ENCODE measurements around the gene ERN1.
A peak's percentile ranks its signal among the peaks of the same experiment; 100 is the strongest.

ERN1 gene

DNA sequence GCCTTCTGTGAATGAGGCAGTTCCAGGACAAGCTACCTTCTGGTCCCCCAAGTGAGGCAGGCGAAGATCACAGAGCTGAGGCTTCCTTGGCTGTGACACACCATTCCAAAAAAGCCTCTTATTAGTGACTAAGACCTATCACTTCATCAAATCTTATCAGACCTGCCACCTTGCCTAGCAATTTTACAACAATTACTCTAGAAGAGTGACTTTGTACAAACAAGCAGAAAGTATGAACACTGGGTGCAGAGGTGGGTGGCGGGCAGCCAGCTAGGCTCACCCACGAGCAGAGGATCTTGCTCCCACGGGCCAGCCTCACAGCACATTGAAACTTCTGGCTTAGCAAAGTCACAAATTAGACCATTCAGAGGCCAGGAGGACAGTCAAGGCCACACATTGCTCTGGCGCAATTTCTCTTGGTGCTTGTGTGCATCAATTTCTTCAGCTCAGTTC is 107.3 kb downstream of the ERN1 start:
- TF ChIP-seq GATA2 (IDR thresholded peaks at IDR 0.05; ENCODE audit: low read depth, low read length), result no peak
- no peak for TF ChIP-seq GATA3 (IDR thresholded peaks at IDR 0.05; ENCODE audit: low read depth, low read length)

DNA sequence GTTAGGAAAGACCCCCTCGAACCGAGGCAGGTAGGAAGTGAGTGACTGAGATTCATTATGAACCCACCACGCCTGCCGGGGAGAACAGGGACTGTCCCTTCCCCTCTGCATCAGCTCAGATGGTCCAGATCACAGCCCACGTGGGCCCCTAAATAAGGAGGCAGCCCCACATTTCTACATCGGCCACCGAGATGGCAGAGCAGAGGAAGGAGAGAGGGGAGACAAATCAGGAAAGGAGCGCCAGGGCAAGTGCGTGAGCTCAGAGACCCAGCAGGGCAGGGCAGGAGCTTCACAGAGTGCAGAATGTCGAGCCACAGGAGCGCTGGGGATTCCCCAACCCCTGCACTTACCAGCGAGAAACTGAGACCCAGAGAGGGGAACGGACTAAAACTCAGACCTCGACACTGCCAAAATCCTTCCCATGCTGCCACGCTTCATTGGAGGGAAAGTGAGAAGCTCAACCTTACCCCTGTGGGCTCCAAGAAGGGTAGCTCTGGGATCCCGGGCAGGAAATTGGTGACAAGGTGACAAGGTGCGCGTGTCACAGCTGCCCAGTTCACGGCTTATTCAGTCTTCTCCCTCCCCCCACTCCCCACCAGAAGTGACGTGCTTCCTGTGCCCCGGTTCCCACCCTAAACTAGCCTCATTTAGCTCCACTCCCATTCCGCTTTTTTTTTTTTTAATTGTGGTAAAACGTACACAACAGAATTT is 109.7 kb downstream of the ERN1 start, which contains the start of gene ICAM2:
TSS of gene ICAM2 (minus strand) at position 578 of the 711 bp plus-strand sequence. CDS start 13,942 bp downstream, outside the sequence.
- TF ChIP-seq GATA2 (IDR thresholded peaks at IDR 0.05; ENCODE audit: low read depth, low read length) (no peak), GATA3 (IDR thresholded peaks at IDR 0.05; ENCODE audit: low read depth, low read length) (no peak)

DNA sequence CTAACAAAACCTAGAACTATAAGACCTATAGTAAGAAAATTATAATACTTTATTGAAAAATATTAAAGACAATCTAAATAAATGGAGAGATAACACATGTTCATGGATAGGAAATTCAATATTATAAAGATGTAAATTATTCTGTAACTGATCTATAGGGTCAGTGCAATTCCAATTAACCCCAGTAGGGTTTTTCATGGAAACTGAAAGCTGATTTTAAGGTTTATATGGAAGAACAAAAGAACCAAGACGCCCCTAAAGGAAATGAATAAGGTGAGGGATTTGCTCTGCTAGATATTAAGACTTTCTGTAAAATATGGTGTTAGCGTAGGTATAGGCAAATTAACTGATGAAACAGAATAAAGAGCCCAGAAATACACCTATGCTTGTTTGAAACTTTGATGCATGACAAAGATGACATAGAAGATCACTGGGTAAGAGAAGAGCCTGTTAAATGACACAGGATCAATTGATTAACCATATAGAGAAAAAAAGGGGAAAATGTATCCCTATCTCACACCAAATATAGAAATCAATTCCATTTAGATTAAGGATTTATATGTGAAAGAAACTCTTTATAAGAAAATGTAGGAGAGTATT is 112.5 kb downstream of the ERN1 start:
- TF ChIP-seq GATA2 (IDR thresholded peaks at IDR 0.05; ENCODE audit: low read depth, low read length), result no peak
- no peak for TF ChIP-seq GATA3 (IDR thresholded peaks at IDR 0.05; ENCODE audit: low read depth, low read length)

DNA sequence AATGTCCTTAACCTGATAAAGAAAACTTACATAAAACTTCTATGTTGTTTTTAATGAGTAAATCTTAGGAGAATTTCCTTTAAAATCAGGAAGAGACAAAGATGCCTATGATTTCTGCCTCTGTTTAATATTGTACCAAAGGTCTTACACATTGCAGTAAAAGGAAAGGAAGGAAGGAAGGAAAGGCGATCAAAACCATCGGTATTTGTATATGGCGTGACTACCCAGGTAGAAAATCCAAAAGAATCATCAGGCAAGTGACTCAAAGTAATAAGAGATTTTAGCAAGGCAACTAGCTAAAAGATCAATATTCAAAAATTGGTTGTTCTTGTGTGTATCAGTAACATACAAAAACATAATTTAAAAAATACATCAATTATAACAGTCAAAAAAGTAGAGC is 113.0 kb downstream of the ERN1 start:
- no peak for TF ChIP-seq GATA2 (IDR thresholded peaks at IDR 0.05; ENCODE audit: low read depth, low read length)
- no peak for TF ChIP-seq GATA3 (IDR thresholded peaks at IDR 0.05; ENCODE audit: low read depth, low read length)

DNA sequence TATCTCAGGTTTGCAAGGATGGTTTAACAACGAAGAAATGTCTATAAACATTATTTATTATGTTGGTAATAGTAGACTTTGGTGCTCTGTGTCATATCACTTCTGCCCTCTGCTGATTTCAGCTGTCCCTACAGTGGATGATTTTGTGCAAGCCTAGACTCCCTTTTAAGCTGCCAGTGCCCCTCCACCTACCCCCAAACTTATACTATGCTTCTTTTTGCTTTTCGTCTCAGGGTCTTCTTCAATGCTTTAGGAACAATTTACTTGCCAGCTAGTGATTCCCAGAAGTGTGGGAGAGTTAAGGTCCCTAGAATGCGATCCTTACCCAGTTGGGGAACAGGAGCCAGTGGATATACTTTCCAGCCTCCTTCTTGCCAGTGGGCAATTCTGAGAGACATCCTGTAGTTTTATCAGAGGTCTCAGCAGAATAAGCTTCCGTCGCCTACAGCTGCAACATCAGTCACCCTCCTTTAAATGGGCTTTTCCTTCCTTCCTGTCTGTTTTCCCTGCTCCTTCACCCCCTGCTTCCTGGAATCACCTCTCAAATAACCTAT is 113.6 kb downstream of the ERN1 start:
- no peak for TF ChIP-seq GATA2 (IDR thresholded peaks at IDR 0.05; ENCODE audit: low read depth, low read length)
- no peak for TF ChIP-seq GATA3 (IDR thresholded peaks at IDR 0.05; ENCODE audit: low read depth, low read length)

DNA sequence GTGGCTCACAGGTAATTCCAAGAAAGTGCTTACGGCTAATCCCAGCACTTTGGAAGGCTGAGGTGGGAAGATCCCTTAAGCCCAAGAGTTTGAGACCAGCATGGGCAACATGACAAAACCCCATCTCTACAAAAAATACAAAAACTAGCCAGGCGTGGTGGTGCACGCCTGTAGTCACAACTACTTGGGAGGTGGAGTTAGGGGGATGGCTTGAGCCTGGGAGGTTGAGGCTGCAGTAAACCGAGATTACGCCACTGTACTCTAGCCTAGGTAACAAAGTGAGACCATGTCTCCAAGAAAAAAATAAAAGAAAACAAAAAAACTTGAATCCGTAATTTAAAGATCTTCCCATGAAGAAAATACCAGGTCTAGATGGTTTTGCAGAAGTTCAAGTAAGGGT is 114.5 kb downstream of the ERN1 start:
- no peak for TF ChIP-seq GATA2 (IDR thresholded peaks at IDR 0.05; ENCODE audit: low read depth, low read length)
- no peak for TF ChIP-seq GATA3 (IDR thresholded peaks at IDR 0.05; ENCODE audit: low read depth, low read length)

DNA sequence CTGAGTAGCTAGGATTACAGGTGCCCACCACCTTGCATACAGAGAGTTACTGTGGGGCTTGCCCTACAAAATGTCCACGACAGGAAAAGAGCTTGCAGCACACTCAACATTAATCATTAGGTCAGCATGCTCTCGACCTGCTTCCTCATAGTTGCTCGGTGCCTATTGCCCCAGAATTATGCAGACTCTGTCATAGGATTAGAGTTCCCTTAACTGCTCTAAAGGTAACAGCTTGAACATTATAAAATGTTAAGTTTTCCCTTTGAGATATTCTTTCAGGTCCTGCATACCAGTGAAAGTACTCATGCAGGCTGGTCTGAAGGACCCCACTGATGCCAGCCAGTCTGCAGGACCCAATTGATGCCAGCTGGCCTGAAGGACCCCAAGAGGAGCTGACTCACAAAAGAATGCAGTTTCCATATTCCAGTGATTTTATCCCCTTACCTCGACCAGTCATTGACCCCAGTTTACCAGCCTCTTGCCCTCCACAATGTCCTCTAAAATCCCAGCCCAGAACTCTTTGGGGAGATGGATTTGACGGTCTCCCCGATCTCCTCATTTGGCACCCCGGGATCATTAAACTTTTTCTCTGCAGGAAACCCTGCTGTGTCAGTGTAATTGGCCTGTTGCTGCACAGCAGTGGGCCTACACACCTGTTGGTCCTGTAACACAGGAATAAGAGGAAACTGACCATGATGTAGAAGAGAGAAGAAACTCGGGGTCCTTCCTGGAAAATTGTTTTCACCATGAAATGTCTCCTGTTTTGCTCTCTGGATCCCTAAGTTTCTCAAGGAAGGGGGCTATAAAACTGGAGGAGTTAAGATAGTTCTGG is 120.2 kb downstream of the ERN1 start:
- no peak for TF ChIP-seq GATA2 (IDR thresholded peaks at IDR 0.05; ENCODE audit: low read depth, low read length)
- no peak for TF ChIP-seq GATA3 (IDR thresholded peaks at IDR 0.05; ENCODE audit: low read depth, low read length)

DNA sequence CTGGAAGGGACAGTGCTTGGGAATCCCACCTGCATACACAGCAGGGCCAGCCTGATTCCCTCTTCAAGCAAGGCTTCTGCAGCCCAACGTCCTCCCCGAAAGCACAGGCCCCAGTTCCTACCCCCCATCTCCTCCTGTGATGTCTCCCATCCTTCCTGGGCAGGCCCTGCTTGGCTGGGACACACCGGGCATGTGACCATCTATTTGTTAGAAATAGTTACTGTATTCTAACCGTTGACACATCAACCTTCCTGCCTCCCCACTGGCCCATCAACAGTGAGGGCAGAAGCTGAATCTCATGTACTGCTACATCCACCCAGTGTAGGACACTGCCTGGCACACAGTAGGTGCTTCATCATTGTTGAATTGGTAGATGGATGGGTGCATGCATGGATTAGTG is 121.1 kb downstream of the ERN1 start:
- TF ChIP-seq GATA2 (IDR thresholded peaks at IDR 0.05; ENCODE audit: low read depth, low read length), result no peak
- TF ChIP-seq GATA3 (IDR thresholded peaks at IDR 0.05; ENCODE audit: low read depth, low read length), result no peak

DNA sequence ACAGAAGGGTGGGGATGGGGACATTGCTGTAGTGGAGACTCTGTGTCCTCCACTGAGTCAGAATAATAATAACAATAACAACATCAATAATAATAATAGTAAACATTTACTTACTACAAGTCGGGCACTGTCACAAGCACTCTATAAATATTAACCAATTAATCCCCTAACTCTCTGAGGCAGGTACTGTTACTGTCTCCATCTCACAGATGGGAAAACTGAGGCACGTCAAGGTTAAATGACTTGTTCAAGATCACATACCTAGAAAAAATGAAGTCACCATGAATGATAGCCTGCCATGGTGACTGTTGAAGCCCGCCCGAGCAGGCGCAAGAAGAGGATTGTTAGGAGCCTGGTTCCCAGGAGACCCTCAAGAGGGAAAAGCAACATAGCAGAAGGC is 121.6 kb downstream of the ERN1 start:
- TF ChIP-seq GATA2 (IDR thresholded peaks at IDR 0.05; ENCODE audit: low read depth, low read length) (no peak), GATA3 (IDR thresholded peaks at IDR 0.05; ENCODE audit: low read depth, low read length) (no peak)

DNA sequence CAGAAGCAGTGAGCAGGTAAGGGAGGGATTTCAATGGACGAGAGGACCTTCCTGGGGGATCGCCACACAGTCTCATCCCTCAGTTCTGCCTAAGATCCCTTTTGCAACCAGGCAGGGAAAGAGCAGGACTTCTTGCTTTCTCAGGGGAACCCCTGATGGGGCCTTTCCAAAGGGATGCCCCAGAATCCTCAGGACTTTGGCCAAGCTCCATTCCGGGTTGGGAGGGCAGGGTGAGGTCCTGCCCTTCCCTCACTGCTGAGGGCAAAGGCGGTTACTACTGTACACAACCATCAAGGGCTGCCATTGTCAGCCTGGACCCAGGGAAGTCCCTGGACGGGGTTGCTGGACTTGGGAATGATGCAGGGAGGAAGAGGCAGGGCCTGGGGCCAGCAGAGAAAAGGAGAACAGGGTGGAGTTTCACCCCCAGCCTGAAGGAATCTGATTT is 122.1 kb downstream of the ERN1 start:
- TF ChIP-seq GATA3 (IDR thresholded peaks at IDR 0.05; ENCODE audit: low read depth, low read length) (no peak), GATA2 (IDR thresholded peaks at IDR 0.05; ENCODE audit: low read depth, low read length) (no peak)

DNA sequence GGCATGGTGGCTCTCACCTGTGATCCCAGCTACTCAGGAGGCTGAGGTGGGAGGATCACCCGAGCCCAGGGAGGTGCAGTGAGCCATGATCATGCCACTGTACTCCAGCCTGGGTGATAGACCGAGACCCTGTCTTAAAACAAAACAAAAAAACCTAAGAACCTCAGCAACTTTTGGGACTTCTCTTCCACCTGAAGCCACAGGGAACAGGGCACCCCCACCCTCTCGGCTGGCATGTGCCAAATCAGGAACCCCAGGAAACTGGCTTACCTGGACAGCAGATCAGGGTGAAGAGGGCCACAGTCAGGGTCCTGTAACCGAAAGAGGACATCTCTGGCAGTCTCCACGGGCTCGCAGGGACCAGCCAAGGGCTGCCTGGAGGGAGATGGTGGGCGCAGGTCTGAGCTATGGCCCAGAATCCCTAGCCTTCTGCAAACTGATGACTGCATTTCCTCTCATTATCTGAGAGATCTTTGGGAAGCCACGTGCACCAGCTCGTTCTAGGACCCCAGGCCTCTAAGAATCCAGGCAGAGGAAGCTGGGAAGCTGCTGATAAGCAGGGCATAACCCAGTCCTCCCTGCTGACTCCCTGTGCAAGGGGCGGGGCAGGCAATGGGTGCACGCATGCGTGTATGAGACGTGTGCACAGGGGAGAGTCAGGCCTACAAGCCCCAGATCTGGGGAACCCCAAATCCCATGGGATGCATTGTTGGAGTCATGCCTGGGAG is 123.4 kb downstream of the ERN1 start:
- TF ChIP-seq GATA2 (IDR thresholded peaks at IDR 0.05; ENCODE audit: low read depth, low read length) (peak; percentile 96), GATA3 (IDR thresholded peaks at IDR 0.05; ENCODE audit: low read depth, low read length) (no peak)

DNA sequence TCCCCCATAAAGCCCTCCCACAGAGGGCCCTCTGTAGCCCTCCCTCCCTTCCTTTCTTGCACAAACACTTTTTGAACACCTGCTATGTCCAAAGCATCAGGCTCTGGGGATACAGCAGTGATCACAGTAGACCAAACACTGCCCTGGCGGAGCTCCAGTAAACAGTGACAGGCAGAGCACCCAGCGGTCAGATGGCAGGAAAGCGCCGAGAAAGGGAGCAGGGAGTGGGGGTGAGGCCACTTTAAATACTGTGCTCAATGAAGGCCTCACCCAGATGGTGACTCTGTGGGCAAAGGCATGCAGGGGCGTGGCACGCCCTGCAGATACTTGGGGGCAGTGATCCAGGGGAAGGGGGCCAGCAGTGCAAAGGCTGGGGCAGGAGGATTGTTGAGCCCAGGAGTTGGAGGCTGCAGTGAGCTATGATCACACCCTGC is 124.2 kb downstream of the ERN1 start:
- TF ChIP-seq GATA3 (IDR thresholded peaks at IDR 0.05; ENCODE audit: low read depth, low read length), result no peak
- TF ChIP-seq GATA2 (IDR thresholded peaks at IDR 0.05; ENCODE audit: low read depth, low read length), result no peak

DNA sequence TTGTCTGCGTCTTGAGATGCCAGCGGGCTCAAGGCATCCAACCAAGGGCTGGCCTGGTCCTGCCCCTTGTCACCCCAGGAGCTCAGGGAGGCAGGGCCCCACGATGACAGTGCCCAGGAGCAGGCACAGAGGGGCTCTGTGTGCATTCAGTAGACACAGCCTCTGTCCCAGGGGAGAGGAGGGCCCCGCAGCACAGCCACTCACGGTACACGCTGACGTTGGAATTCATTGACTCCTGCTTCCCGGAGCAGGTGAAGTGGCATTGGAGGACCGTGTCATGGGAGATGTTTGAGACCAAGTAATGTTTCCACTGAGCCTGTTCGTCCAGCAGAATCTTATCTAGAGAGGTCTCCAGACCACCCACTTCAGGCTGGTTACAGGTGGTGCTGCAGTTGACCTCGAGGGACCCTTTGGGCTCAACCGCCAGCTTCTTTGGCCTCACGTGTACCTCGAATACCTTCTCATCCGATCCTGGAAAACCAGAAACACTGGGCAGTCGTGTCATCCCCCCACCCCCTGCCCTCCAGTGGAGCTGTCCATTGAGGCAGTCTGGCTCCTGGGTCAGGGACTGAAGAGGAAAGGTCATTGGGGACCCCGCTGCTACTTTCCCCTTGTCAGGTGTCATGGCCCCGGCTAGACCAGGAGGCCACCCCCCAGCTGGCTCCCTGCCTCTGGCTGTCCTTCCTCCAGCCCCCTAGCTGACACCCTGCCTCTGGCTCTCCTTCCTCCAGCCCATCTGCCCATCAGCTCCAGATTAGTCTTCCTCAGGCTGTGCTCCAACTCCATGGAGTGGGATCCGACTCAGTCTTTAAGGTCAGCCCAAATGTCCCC is 124.8 kb downstream of the ERN1 start:
- TF ChIP-seq GATA2 (IDR thresholded peaks at IDR 0.05; ENCODE audit: low read depth, low read length), result no peak

All from SH-SY5Y (cell line).